ENCODE results near the gene HBB. TPM values are rescaled to one million over a fixed set of nuclear protein-coding genes. Genes with fewer than 3 reads are reported as not detected.

HBB gene
- total RNA-seq, 4 donors from 2014 or later, result 2.5 to 214 (median 107) TPM

DNA sequence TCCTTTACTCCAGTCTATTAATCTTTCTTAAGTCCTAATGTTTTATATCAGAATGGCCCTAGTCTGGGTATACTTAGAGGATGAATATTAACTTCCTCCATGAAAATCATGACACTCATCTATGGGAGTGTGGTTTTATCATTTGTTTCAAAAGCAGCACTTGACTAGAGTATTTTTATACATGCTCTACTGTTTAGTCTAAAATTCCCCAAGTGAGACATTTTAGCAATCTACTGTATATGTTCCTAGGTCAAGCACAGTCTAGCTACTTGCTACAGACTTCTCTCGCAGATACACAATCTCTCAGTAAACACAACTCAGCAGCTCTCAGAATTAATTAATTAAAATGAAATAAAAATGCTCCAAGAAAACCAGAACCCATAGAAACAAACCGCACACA lies 2.9 kb upstream of the HBB start:
- intact Hi-C loops (cut with DNase I), result no loop called here
- WGBS, 2 donors, result 88 to 93% methylated on average over 2 of the region's 2 CpGs
- no peak for TF ChIP-seq CTCF (IDR thresholded peaks at IDR 0.05)
- no peak for TF ChIP-seq POLR2A (IDR thresholded peaks at IDR 0.05)

GRCh38 chr11:5229356-5229755 lies 2.5 kb upstream of the HBB start:
- H3K4me1 ChIP-seq, result no peaks in the 10 kb centered on the region
- 79 to 95% methylated on average over 1 of the region's 1 CpG for WGBS, 2 donors
- TF ChIP-seq POLR2A (IDR thresholded peaks at IDR 0.05), result no peak
- TF ChIP-seq CTCF (IDR thresholded peaks at IDR 0.05), result no peak
- no peak for DNase-seq
- H3K27ac ChIP-seq, result no peak overlapping the region
- no peaks in the 10 kb centered on the region for H3K9me3 ChIP-seq
- intact Hi-C loops (cut with DNase I), result no loop called here
- H3K36me3 ChIP-seq, result no peaks in the 10 kb centered on the region
- no peak overlapping the region for H3K4me3 ChIP-seq (replicated peaks in 1 of 3)
- no peaks in the 10 kb centered on the region for H3K27me3 ChIP-seq

More for the DNA sequence above, 2.9 kb upstream of the HBB start:
- DNase-seq, result no peak
- Histone ChIP-seq H3K27ac (no peak overlapping the region), H3K9me3 (no peaks in the 10 kb centered on the region), H3K36me3 (no peaks in the 10 kb centered on the region), H3K4me3 (replicated peaks in 1 of 3) (no peak overlapping the region), H3K27me3 (no peaks in the 10 kb centered on the region), H3K4me1 (no peaks in the 10 kb centered on the region)

DNA sequence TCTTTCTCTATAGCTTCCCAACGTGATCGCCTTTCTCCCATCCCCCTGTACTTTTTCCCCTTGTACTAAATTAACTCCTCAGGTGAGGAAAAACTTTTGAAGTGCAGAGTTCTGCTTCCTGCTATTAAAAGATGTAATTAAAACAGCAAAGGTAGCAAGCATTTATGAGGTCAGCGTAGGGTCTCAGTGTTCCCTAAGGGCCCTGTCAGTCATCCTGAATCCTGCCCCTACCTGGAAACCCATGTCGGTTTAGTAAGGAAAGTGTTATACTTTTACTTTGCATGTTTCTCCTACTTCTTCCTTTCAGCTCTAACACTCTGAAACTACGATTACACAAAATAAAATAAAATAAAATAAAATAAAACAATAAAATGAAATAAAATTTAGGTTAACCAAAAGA lies 1.3 kb upstream of the HBB start:
- intact Hi-C loops (cut with DNase I), result no loop called here
- H3K9me3 ChIP-seq, result no peaks in the 10 kb centered on the region
- WGBS, 2 donors, result 63 to 64% methylated on average over 5 of the region's 5 CpGs

GRCh38 chr11:5227681-5228080 lies 810 bp upstream of the HBB start:
- DNase-seq, result no peak
- no peaks in the 10 kb centered on the region for H3K36me3 ChIP-seq
- H3K27ac ChIP-seq, result no peak overlapping the region
- 40 to 45% methylated on average over 1 of the region's 1 CpG for WGBS, 2 donors
- no peaks in the 10 kb centered on the region for H3K27me3 ChIP-seq
- intact Hi-C loops (cut with DNase I), result no loop called here
- H3K9me3 ChIP-seq, result no peaks in the 10 kb centered on the region
- H3K4me3 ChIP-seq (replicated peaks in 1 of 3), result no peak overlapping the region
- TF ChIP-seq POLR2A (IDR thresholded peaks at IDR 0.05), result no peak
- no peak for TF ChIP-seq CTCF (IDR thresholded peaks at IDR 0.05)
- no peaks in the 10 kb centered on the region for H3K4me1 ChIP-seq

More for the DNA sequence above, 1.3 kb upstream of the HBB start:
- no peak for TF ChIP-seq CTCF (IDR thresholded peaks at IDR 0.05)
- TF ChIP-seq POLR2A (IDR thresholded peaks at IDR 0.05), result no peak
- no peak for DNase-seq
- Histone ChIP-seq H3K27me3 (no peaks in the 10 kb centered on the region), H3K36me3 (no peaks in the 10 kb centered on the region), H3K4me1 (no peaks in the 10 kb centered on the region), H3K4me3 (replicated peaks in 1 of 3) (no peak overlapping the region), H3K27ac (no peak overlapping the region)

DNA sequence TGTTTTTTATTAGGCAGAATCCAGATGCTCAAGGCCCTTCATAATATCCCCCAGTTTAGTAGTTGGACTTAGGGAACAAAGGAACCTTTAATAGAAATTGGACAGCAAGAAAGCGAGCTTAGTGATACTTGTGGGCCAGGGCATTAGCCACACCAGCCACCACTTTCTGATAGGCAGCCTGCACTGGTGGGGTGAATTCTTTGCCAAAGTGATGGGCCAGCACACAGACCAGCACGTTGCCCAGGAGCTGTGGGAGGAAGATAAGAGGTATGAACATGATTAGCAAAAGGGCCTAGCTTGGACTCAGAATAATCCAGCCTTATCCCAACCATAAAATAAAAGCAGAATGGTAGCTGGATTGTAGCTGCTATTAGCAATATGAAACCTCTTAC lies 1.4 kb downstream of the HBB start:
- Histone ChIP-seq H3K4me3 (replicated peaks in 1 of 3) (no peak overlapping the region), H3K9me3 (no peaks in the 10 kb centered on the region), H3K36me3 (no peaks in the 10 kb centered on the region), H3K4me1 (no peaks in the 10 kb centered on the region), H3K27ac (no peak overlapping the region), H3K27me3 (no peaks in the 10 kb centered on the region)
- WGBS, 2 donors, result 64 to 82% methylated on average over 2 of the region's 2 CpGs
- intact Hi-C loops (cut with DNase I), result no loop called here
- DNase-seq, result no peak
- TF ChIP-seq CTCF (IDR thresholded peaks at IDR 0.05), result no peak
- TF ChIP-seq POLR2A (IDR thresholded peaks at IDR 0.05), result no peak

All from thyroid gland (tissue), 4 donors.